ENCODE data around the gene LANCL1. TPM values are rescaled to one million over a fixed set of nuclear protein-coding genes. Genes with fewer than 3 reads are reported as not detected.
"Not testable (repeated sequence)": the region's sequence is repeated elsewhere in the genome, so short reads cannot be mapped to it uniquely, and the experiment has no call there.

The LANCL1 gene
- total RNA-seq, 2 donors from 2014 or later, result 36.8 to 42.0 TPM

DNA sequence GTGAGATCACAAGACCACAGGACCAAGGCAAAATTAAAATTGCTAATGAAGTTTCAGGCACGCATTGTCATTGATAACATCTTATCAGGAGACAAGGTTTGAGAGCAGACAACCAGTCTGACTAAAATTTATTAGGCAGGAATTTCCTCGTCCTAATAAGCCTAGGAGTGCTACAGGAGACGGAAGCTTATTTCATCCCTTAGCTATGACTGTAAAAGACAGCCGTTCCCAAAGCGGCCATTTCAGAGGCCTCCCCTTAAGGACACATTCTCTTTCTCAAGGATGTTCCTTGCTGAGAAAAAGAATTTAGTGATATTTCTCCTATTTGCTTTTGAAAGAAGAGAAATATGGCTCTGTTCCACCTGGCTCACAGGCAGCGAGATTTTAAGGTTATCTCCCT, 49.2 kb downstream of the LANCL1 start:
- intact Hi-C loops (cut with DNase I); DNase-seq (ENCODE audit: low spot score): not testable (repeated sequence)

DNA sequence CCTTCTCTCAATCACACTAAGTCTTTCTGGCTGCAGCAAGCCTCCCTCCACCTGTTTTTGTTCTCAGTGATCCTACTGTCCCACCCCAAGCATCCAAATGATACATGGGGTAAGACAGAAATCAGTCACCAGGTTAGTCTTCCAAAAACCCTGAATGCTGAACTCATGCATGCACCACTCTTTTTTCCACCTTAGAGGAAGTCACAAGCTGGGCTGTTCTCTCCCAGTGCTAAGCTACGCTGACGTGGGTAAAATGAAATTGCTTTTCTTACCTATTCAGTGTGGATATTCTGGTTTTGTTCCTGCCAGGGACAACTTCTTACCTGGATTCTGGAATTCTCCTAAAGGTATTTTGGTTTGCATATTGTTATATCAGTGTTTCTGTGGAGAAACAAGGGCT, 54.2 kb downstream of the LANCL1 start:
- intact Hi-C loops (cut with DNase I), result loop anchor here in 1 of 2 donors (1.0 kb wide), 1 partner anchor 49 kb away; no protein-coding TSS in a partner anchor

DNA sequence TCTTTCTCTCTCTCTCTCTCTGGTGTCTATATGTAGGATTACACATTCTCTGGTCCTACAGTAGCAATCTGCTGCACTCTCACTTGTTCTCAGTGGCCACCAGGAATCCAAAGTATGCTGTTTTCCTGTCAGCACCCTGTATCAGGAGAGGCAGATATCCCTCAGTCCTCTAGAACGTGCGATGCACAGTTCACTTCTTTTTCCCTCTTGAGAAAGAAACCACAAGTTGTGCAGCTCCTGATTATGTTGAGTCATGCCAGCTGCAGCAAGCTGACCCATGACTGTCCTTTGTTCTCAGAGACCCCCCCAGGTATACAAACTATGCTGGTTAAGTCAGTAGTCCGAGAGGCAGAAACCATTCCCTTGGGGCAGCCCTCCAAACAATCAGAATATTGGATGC, 54.6 kb downstream of the LANCL1 start:
- no peak for DNase-seq (ENCODE audit: low spot score)
- intact Hi-C loops (cut with DNase I), result loop anchor here in 1 of 2 donors (1.0 kb wide), 1 partner anchor 49 kb away; no protein-coding TSS in a partner anchor

More for the DNA sequence above, 54.2 kb downstream of the LANCL1 start:
- no peak for DNase-seq (ENCODE audit: low spot score)

DNA sequence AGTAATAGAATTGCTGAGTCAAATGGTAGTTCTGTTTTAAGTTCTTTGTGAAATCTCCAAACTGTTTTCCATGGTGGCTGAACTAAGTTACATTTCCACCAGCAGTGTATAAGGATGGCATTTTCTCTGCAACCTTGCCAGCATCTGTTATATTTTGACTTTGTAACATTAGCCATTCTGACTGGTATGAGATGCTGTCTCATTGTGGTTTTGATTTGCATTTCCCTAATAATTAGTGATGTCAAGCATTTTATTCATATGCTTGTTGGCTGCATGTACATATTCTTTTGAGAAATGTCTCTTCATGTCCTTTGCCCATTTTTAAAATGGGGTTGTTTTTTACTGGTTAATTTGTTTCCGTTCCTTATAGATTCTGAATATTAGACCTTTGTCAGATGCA, 63.9 kb downstream of the LANCL1 start:
- intact Hi-C loops (cut with DNase I), result no loop called here
- DNase-seq (ENCODE audit: low spot score), result no peak

DNA sequence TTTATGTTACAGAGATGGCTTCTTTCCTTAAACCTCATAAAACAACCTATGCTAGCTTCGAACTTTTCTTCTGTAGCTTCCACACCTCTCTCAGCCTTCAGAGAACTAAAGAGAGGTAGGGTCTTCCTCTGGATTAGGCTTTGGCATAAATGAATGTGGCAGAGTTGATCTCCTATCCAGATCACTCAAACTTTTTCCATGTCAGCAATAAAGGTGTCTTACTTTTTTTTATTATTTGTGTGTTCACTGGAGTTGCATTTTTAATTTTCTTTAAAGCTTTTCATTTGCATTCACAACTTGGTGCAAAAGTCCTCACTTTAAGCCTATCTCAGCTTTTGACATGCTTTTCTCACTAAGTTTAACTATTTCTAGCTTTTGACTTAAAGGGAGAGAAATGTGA, 66.0 kb downstream of the LANCL1 start:
- intact Hi-C loops (cut with DNase I), result no loop called here
- no peak for DNase-seq (ENCODE audit: low spot score)

DNA sequence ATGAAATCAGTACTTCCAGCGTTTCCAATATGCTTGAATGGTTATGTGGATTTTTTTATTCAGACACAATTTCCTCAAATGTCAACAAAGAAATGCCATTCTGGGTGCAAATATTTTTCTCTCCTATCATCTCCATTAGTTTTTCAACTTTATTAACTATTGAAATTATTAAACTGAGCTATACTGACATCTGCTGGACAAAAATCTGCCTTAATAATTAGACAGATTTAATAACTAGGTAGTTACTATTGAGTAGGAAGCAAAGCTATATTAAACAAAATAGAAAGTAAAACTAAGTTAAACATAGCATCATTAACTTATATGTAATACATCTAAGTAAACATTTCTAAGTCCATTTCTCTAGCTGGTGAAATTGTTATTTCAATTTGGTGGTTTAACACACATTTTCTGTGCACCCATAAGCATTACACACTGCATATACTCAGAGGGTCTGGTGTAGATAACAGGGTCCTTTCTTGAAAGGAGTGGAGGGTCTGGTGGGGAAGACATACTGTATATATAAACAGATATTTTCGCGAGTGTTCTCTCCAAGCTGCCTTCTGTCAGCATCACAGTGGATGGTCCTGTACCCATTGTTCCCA, 77.0 kb downstream of the LANCL1 start:
- intact Hi-C loops (cut with DNase I), result no loop called here
- no peak for DNase-seq (ENCODE audit: low spot score)

DNA sequence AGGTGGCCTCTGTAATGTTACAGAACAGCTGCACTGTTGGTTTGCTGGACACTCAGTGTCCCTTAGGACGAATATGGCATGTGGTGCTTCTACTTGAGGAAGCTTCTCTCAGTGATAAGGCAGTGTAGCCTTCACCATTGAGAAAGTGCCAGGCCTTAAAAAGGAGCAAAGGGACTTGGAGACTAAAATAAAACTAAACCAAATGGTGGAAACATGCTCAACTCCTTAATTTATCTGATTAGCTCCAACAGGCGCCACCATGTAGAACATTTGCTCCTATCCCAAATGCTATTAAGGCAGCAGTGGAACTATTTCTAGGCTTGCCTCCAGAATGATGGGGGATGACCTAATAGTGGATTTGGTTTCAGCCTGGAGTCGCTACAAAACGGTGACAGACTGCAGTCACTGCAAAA, 84.1 kb downstream of the LANCL1 start:
- intact Hi-C loops (cut with DNase I), result no loop called here
- DNase-seq (ENCODE audit: low spot score), result no peak

DNA sequence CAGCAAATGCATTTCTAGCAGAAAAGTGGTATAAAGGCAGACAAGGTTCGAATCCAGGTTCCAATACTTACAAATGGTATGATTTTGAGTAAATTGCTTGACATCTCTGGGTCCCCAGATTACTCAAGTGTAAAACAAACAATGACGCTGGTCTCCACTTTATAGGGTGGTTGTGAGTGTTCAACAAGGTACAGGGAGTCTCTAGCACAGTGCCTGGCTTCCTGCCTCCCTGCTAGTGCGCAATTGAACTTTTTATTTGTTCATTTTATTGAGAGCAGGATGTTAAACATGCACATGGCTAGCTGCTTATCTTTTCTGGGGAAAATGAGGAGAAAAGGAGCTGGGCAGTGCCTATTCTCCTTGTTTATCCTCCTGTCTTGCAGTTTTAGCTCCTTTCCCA, 86.7 kb downstream of the LANCL1 start:
- no peak for DNase-seq (ENCODE audit: low spot score)
- intact Hi-C loops (cut with DNase I), result no loop called here

DNA sequence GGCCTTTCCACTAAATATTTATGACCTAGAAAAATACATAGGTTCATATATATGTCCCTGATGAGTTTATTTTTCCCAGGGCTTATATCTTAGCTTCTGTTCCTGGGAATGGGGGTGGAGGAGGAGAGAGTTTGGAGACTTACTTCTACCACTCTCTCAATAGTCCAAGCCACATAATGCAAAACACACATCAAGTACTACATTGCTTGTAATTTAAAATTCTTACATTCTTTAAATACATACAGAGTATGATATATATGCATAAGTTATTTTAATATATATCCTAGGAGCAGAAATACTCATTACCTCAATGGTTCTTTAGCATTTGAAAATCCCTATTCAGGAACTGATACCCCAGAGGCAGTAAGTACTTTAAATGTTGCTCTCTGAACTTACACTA, 88.4 kb downstream of the LANCL1 start:
- DNase-seq (ENCODE audit: low spot score), result no peak
- intact Hi-C loops (cut with DNase I), result no loop called here

DNA sequence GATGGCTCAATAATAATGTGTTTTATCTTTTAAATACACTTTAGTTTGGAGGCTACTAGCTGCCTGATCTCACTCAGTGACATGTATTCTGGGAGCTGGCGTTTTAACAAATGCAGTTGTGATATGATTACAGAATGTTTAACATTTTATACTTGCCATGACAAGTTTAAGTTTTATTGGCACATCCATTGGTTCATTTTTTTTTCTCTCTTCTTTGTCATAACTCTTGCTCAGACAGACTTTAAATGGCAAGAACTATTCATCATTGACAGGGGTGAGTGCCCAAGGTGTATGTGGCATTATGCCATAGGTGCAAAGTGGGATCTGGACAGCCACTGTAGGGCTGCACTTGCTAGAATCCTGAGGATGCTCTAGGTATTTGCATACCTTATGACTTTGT, 89.5 kb downstream of the LANCL1 start:
- intact Hi-C loops (cut with DNase I), result no loop called here
- DNase-seq (ENCODE audit: low spot score), result no peak

Other genes starting within 250 kb of the LANCL1 start
- gene MYL1, start 161.6 kb downstream of the LANCL1 start, total RNA-seq, result not detected
- 1 to 10 TPM; 2.7 to 5.5 TPM for gene CPS1, start 79.8 kb upstream of the LANCL1 start, total RNA-seq